GM19043 (cell line): ENCODE data around the gene PDE6C.
"Not testable (repeated sequence)": the region's sequence is repeated elsewhere in the genome, so short reads cannot be mapped to it uniquely, and the experiment has no call there.

Source experiments
- ATAC-seq: cut with Tn5 transposase; IDR thresholded peaks from one replicate; pipeline ENCODE4 v1.9.1; 2021; ENCODE audit warnings: low read depth; ENCODE audit not compliant: unreplicated experiment

Gene PDE6C

DNA sequence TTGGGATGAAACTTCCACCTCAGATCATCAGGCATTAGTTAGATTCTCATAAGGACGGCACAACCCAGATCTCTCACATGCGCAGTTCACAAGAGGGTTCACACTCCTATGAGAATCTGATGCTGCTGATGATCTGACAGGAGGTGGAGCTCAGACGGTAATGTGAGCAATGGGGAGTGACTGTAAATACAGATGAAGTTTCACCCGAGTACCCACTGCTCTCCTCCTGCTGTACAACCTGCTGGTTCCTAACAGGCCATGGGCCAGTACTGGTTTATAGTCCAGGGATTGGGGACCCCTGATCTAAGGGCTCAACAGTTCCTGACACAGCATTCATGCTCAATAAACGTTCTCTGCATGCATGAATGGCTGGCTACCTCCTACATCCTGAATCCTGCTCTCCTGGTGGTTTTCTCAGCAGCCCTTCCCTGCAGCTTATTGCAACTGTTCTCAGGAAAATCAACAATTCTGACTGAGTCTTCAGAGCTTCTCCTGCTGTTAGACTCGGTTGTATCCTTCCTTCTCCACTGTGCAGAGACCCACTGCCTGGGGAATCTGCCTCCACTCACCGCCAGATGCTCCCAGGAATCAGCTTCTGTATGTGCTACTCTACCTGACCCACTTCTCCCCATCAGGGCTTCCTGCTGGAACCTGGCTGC lies 17.4 kb downstream of the PDE6C start:
- ATAC-seq = no peak

- ATAC-seq = no peak
Measured at GRCh38 chr10:93630625-93631557, 18.6 kb downstream of the PDE6C start.

DNA sequence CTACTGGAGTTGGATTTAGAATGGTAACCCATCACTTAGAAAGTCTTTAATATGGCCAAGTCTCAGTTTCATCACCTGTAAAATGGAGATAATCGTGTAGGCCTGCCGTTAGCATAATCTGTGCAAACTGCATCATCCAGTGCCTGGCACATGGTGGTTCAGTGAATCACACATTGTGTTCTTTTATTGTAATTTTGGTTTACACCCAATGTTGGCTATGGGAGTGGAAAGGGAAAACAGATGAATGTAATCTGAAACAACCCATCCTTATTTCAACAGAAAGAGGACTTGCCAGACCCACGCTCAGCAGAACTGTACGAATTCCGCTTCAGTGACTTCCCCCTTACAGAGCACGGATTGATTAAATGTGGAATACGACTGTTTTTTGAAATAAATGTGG lies 27.5 kb downstream of the PDE6C start:
- no peak for ATAC-seq

GRCh38 chr10:93652857-93653256 lies 40.5 kb downstream of the PDE6C start:
- ATAC-seq = no peak

DNA sequence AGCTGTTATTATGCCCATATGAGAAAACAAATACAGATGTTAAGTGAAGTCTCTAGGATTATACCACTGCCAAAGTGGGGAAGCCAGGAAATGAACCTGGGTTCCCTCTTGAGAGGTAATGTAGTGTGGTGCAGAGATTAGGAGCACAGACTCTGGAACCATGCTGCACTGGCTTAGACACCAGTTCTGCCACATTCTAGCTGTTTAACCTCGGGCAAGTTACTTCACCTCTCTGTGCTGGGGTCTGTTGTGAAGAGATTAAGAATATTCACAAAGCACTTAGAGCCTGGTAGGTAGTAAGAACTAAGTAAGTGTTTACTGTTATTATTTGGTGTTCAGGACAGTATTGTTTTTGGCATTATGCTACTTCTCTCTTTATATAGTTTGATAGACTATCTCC lies 41.9 kb downstream of the PDE6C start:
- ATAC-seq = no peak

GRCh38 chr10:93656155-93656554 lies 43.8 kb downstream of the PDE6C start:
- no peak for ATAC-seq

DNA sequence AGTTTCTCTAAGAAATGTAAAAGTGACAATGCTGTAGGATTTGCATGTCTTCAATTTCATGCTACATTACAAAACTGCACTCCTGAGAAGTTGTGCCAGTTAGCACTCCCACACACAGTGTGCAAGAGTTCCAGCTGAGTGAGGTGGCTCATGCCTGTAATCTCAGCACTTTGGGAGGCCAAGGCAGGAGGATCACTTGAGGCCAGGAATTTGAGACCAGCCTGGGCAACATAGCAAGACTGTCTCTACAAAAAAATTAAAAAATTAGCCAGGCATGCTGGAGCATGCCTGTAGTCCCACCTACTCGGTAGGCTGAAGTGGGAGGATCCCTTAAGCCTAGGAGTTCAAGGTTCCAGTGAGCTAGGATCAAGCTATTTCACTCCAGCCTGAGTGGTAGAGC lies 45.4 kb downstream of the PDE6C start:
- ATAC-seq = no peak

DNA sequence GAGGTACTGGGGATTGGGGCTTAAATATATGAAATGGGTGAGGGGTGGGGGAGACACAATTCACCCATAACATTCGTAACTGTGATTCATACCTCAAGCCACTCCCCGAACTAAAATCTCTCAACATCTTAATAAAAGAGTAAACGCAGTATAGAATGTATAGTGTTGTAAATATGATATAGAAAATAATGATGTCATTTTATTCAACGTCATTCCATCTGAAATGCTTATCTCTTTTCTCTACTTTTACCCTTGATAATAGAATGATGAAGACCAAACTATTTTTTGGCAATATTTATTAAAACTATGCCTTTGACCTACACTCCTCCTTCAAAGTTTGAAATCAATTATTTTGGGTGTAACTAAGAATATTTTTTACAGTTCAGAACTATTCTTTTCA lies 53.7 kb downstream of the PDE6C start:
- ATAC-seq = no peak

DNA sequence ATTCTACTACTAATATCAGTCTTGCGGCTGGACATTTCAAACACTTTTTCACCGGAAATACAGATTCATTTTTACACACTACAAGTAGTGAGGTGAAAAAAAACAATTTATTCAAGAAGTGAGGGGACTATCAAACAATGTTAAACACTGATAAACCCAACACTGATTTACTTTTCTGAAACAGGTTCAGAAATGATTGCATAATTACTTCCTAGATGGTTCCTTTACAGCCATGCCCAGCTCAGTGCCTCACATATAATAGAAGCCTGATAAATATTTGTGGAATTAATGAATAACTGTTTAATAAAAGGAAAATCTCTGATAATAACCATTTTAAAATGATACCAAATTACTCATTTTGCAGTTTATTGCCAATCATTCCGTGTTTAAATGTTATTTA lies 55.5 kb downstream of the PDE6C start:
- ATAC-seq = no peak

DNA sequence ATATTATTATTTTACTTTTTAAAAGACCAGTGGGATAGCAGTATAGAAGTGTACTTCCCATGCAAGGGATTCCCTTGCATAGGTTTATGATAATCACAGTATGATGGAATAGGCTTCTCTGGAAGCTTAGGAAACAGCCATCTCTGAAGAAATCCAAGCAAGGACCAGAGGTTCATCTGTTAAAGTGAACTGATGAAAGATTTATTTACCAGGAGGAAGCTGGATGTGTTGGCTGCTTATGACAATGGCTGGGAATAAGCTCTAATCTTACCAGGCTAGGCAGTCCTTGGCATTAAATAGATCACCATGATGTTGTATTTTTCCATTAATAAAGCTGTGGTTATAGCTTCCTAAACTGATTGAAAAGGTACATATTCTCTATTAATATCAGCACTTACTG lies 58.0 kb downstream of the PDE6C start:
- no peak for ATAC-seq

GRCh38 chr10:93671042-93671441 lies 58.7 kb downstream of the PDE6C start:
- ATAC-seq = no peak

DNA sequence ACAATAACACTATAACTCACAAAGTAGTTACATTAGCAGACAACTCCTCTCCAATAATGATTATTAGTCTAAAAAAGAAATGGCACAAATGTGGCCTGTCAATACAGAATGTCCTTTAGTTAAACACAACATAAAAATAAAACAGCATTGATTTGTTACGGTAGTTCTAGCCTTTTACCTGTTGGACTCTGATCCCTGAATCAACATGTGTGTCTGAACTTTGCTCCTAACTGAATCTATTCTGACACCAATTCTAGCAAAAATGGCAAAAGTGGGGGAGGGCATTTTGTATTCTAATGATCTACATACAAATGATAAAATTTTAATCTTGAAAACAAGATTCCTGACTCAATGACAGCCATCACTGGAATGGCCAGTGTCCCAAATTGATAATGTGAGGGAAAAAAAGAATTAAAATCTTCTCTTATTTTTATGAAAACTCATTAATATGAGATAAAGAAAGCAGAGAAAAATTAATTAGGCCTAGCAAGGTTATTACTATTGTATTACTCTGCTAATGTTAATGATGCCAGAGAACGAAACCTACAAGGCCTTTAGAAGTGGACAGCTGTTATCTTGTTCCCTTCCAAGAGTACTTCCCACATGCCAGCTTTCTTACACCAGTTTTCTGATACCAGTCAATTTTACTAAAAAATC lies 59.8 kb downstream of the PDE6C start:
- no peak for ATAC-seq

DNA sequence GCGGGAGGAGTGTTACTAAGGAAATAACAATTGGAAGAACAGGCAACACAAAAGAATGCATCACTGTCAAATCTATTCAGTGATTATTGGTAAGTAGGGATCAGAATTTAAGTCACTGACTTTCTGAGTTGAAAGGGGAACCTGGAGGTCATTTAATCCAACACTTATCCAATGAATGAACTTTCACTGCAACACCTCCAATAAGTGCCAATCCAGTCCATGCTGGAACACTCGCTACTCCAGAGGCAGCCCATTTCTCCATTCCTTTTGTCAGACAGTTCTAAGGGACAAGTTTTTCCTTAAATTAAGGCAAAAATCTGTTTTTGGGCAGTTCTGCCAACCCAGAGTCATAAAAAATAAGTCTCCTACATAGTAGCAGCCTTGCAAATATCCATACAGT lies 60.6 kb downstream of the PDE6C start:
- no peak for ATAC-seq

GRCh38 chr10:93673791-93674190 lies 61.5 kb downstream of the PDE6C start:
- no peak for ATAC-seq

- ATAC-seq = no peak
Measured at GRCh38 chr10:93678386-93678785, 66.0 kb downstream of the PDE6C start.

DNA sequence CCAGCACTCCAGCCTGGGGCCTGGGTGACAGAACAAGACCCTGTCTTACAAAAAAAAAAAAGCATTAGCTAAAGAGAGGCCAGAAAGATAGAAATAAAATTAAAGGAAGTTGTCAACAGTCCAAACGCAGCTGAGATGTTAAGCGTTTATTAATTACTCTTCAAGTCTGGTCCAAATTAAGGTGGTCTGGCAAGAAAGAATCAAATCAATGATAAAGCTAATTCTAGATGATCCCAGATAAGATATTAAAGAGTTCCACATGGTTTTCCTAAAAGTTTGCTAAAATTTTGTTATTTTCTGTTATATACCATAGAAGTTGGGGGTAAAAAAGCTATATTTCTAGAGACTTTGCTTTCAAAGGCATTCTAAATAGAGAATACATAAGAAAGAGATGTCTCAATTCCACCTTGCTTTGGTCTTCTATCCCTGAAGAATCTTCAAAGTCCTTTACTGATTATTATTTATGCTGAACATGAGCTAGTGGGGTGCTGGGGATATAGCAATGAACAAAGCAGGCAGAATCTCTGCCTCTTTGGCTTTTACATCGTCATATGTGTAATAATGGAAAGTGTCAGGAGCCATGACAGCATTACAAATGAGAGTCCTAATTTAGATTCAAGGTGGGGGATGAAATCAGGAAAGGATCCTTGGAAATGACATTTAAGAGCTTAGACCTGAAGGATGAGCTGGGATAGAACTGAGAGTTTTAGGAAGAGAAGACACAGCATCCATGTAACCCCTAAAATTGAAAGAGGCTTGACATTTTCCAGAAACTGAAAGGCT lies 66.7 kb downstream of the PDE6C start:
- ATAC-seq = no peak

- ATAC-seq = no peak
Measured at GRCh38 chr10:93680412-93681047, 68.2 kb downstream of the PDE6C start.

DNA sequence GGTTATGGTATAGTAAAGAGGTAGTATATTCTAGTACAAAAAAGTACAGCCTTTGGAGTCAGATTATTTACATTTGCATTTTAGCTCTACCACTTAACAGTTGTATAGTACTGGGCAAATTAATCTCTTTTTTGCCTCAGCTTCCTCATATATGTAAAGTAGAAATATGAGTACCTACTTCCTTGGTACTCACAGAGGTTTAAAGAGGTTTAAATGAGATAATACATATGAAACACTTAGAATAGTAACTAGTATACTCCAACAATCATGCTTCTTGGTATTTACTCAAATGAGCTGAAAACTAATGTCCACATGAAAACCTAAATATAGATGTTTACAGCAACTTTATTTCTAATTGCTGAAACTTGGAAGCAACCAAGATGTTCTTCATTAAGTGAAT lies 75.4 kb downstream of the PDE6C start:
- no peak for ATAC-seq

DNA sequence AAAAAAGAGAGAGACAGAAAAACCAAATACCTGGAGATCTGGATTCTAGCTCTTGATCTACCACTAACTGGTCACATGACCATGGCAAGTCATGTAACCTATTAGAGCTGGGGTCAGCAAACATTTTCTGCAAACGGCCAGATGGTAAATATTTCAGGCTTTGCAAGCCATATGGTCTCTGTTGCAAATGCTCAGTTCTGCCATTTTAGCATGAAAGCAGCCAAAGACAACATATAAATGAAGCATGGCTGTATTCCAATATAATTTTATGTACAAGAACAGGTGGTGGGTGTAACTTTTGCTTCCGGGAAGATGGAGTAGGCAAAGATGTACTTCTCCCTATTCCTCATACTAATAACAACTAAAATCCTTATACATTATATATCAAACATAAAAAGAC lies 83.4 kb downstream of the PDE6C start:
- ATAC-seq = no peak

DNA sequence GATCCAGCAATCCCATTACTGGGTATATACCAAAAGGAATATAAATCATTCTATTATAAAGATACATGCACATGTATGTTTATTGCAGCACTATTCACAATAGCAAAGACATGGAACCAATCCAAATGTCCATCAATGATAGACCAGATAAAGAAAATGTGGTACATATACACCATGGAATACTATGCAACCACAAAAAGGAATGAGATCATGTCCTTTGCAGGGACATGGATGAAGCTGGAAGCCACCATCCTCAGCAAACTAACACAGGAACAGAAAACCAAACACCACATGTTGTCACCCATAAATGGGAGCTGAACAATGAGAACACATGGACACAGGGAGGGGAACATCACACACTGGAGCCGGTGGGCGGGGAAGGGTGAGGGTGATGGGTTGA lies 84.2 kb downstream of the PDE6C start:
- ATAC-seq = not testable (repeated sequence)
